ENCODE data around the gene FOCAD.
A peak's percentile ranks its signal among the peaks of the same experiment; 100 is the strongest.

The FOCAD gene

DNA sequence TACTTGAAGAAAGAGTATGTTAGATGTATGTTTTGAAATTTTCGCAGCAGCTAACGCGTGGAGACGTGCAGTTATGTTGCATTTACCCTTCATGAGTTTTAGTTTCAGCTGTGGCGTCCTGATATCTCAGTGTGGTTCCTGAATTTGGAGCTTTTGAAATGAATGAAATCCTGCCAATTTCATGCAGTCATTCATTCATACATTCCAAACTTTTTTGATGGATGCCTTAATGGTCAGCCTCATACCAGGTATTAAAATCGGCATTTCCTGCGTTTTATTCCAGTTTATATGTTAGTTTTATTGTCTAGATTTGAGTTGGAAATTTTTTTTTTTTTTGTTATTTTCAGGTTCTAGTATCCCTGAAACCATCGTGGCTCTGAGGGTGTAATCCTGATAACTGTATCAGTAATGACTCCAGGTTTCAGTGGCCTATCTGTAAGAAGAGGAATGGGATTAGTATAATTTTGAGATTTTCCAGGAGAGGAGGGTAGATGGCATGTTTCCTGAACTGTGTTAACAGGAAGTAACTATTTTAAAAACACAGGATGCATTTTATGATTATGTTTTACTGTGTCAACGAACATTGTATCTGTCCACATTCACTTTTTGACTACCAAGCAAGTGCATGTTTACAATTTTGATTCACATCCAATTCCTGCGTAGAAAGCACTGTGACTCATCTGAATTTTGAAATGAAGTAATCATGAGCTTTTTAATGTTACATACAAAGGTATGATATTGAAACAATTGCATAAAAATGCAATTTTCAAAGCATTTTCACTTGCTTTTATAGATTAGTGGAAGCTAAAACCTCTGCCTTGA, 1.0 kb downstream of the FOCAD start:
- peak; percentile 82 for DNase-seq

DNA sequence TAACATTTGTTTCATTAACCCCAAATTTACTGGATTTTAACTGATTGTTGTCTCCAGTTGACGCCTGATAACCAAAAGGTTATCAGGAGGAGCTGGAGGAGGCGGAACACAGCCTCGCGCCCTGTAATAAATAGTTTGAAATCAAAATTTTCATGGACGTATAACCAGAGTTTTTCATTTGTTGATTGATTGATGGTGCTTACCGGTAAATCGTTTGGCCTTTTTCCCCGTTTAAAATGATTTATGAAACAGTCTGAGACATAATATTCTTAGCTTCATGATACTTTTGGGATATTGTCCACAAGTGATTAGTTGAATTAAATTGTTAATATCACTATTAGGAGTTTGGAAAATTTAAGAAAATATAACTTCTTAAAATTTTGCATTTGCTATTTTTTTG, 1.7 kb downstream of the FOCAD start:
- no peak for DNase-seq

DNA sequence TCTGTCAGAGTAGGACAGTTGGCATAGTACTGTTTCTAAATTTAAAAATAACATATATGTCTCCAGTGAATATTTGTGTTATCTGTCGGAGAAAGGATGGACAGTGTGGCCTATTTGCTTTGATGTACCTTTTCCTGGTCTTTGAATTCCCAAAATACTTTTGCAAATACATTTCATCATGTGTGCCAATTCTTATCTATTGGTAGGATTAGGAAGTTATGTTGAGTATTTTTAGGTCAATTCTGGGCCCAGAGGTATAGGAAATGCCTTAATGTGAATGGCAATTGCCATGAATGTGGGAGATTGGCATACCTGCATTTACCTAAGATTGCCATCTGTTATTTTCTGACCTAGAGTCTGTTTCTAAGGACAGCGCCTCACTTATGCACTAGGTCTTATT, 5.8 kb downstream of the FOCAD start:
- DNase-seq = no peak

DNA sequence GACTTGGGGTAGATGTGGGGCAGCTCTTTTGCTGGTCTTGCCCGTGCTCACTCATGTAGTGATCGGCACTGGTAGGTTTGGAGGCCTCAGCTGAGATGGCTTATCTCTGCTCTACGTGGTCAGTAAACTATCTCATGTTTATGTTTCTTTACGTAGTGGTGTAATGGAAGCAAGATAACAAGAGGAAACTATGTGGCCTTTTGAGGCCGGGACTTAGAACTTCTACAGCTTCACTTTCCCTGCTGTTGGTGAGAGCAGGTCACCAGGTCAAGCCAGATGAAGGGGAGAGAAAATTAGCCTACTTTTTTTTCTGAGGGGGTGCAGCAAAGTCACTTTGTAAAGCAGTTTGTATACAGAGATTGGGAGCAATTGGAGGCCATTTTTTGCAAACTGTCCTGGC, 8.5 kb downstream of the FOCAD start:
- DNase-seq = no peak

DNA sequence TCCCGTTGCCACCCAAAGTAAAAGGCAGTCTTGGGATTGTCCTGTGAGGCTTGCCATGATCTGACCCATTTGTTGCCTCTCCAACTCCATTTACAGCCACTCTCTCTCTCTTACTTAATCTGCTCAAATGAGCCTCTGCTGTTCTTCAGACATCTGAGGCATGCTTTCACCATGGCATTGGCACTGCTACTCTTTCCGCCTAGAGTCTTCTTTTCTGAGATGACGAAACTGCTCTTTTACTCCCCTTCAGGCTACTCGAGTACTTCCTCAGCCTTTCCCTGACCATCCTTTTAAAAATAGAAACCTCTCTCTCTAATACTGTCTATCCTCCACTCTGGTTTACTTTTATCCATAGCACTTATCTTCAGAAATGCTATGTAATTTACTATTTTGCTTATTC, 9.0 kb downstream of the FOCAD start:
- no peak for DNase-seq

DNA sequence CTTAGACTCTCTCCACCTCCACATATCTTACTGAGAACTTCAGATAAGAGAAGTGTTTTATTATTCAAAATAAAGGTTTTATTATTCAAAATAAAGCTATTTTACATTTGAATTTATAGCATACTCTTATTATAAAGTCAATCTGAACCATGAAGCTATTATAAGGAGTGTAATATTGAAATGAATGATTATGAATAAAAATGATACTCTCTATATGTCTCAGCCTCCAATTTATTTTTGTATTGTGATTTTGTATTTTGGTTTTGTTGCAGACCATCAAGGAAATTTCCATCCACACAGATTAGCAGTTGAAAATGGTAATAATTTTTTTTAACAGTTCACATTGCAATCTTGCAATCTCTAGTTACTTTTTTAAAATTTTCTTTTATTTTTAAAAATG, 10.2 kb downstream of the FOCAD start:
- DNase-seq = no peak

DNA sequence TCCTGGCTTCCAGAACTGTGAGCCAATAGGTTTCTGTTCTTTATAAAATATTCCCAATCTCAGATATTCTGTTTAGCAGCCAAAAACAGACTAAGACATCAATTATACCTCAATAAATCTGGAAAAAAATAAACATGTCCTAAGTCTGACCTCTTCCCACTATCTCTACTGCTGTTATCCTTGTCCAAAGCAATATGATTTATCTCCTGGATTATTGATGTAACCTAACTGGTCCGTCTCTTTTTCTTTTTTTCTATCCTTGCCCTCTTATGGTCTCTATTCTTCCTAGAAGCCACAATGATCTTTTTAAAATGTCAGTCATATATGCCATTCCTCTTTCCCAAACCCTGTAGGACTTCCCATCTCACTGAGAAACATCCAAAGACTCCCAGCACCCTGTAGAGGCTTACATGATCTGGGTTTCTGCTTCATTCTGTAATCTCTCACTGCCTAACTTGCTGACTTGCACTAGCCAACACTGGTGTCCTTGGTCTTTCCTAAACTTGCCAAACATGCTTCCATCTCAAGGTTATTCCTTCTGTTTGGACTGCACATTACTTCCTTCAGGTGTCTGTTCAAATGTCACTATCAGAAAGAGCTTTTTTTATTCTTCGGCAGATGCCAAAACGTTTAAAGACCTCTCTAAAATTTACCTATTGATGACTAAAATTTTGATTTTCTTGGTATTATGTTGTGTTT, 13.1 kb downstream of the FOCAD start:
- no peak for DNase-seq

DNA sequence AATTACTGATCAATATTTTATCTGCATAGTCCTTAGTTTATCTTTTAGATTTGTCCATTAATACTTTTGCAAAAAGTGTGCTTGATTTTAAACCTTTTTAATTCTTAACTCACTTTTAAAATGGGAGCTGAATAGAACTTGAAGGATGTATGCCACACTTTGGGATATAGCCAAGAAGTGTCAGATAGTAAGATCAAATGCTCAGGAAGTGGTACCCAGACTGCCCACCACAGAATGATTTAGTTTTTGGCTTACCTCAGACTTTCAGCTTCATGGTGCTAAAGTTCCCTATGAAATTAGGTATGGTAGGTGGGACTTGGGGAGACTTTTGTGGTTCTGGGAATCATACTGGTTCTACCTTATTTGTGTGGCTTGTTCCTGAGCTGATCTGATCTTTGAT, 14.7 kb downstream of the FOCAD start:
- no peak for DNase-seq

DNA sequence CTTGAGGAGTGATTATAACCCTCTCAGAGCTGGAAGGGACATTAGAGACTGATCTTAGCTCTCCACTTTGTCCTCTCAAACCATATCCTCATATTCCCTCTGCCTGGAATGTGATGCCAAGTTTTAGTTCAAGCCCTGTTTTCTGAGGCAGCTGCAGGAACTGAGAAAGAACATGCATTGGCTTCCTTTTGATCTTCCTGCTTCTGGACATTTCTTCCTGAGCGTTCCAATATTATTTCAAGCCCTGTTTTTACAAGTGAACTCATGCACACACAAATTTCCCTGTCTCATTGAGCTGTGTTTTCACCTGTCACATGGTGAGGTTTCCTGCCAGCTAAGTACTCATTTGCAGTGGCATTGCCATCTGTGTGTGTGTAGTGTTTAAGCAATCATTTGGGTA, 17.0 kb downstream of the FOCAD start:
- no peak for DNase-seq

DNA sequence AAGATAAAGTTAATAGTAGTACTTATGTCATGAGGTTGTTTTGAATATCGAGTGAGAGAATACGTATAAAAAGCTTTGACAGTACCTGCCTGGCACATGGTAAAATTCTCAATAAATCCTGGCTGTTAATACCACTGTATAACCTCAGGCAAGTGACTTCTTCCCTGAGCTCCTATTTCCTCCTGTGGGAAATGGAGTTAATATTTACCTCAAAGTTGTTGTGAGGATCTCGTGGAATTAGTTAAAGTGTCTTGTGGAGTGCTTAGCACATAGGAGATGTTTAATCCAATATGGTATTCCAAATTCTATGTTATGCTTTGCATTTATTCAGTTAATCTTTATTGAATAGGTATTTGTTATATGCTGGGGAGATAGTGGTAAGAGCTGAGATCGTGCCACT, 18.5 kb downstream of the FOCAD start:
- no peak for DNase-seq

DNA sequence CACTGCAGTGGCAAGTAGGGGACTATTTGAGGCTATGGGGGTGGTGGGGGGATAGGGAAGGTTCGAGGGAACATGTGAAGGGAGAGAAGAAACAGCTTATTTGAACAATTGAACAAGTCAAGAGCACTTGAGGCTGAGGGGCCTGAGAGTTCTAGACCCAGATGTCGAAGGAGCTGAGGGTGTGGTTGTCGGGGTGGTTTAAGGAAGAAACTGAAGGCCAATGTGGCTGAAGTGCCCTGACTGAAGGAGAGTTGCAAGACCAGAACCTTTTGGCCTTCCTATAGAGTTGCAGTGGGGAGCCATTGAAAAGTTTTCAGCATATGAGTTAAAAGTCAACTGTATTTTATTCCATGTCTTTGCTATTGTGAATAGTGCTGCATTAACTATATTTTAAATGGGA, 19.1 kb downstream of the FOCAD start:
- no peak for DNase-seq

DNA sequence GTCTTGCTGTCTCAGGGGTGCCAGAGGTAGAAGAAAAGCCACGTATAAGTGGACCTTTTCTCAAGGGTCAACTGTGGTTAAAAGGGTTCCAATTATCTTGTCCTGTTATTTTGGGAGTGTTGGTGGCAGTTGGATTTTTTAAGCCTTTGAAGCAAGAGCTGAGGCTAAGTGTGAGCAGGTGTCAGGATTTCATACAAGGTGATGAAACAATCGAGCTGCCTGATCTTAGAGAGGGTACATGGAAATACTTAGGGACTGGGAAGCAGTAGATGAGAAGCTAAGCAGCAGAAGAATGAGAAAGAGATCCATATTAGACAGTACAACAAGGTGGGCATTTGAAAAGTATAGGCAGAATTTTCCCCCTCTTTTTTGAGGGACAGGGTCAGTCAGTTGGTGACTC, 23.6 kb downstream of the FOCAD start:
- DNase-seq = no peak

DNA sequence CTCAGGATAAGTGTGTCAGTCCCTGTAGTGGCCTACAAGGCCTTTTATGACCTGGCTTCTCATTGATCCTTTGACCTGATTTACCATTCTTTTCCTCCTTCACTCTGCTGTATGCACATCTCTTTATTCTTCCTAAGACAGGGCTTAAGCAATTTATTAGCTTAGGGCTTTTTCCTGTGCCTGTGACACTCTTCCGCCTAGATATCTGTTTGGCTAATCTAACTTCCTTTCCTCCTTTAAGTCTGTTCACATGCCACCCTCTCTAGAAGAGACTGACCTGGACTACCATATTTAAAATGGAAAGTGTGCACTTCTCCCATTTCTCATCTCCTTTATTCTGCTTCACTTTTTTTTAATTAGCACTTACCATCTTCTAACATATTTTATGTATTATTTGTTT, 29.1 kb downstream of the FOCAD start:
- DNase-seq = no peak

DNA sequence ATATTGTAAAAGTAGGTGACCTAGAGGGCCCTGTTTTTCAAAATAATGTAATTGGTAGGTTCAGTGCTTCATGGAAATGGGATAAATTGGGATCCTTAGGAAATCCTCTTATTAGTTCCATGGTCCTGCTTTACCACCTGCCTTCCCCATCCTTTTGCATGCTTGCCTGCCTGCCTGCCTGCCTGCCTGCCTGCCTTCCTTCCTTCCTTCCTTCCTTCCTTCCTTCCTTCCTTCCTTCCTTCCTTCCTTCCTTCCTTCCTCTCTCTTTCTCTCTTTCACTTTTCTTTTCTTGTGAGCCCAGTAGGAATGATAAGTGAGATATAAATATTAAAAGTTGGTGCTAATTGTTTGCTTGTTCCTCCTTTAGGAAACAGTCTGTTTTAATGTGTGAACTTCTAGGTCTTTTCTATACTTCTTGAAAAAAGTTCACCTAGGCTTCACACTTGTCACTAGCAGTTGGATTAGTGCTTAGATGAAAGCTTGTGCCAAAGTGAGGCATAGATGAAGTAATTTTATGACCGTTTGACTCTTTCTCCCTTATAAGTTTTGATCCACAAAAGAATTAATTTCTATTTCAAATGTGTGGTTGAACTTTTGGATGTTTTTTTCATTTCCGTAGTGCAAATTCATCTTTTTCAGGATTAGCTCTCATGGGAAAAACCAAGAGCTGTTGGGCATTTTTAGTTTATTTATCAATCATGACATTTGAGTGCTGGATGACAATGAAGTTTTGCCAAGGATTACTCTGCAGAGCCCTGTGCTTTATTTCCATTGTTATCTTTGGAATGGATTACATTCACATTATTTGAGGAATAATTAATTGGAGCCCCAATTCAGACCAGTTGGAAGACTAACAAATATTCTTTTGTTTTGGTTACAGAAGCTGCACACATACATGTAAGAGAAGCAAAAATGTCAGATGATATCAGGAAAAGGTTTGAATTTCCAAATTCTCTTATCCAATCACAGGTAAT, 30.7 kb downstream of the FOCAD start:
- no peak for DNase-seq

DNA sequence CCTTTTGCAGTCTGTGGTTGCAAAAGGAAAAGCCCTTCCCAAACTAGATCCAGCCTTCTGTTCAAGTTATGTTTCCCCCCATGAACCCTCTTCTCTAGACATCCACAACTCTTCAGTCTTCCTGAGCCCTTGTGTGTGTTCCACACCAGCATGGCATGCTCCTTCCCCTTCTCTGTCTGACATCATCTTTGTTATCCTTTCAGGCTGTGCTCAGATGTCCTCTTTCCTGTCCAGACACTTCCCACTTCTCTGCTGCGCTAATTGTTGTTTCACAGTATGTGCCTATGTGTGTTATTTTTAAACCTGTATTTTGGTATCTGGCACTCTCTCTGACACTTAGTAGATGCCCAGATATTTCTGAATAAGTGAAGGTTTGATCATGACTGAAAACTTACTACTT, 38.2 kb downstream of the FOCAD start:
- DNase-seq = no peak

DNA sequence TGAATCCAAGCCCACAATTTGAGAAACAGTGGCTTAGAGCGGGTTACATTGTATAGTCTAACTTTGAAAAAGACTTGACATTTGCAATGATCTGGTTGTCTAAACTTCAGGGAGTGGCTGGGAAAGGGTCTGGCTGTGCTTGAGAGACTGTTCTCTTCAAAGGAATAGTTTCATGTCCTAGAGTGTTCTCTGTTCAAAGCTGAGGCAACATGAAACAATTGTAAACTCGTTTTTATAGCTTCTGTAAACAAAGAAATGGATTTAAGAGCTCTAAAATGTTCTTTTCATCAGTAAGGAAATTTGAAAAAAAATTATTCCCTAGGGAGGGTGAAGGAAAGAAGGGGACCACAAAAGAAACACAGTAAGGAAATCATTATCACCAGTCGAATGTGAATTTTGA, 41.6 kb downstream of the FOCAD start:
- no peak for DNase-seq

DNA sequence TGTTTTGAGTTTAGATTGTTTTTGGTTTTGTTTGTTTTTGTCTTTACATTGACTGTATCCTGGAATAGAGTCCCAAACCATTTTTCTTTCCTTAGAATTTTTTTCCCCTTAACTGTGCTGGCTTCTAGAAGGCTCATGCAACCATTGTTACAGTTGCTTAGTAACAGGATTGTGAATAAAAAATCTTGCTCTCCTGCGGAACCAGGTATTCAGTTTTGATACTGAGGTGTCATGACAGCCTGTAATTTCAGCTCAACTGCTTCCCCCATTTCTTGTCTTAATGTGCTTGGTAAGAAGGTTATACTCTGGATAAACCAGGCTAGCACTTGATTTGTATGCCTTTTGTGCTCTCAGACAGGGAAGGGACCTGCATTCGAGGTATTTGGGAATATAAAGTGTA, 42.1 kb downstream of the FOCAD start:
- no peak for DNase-seq

DNA sequence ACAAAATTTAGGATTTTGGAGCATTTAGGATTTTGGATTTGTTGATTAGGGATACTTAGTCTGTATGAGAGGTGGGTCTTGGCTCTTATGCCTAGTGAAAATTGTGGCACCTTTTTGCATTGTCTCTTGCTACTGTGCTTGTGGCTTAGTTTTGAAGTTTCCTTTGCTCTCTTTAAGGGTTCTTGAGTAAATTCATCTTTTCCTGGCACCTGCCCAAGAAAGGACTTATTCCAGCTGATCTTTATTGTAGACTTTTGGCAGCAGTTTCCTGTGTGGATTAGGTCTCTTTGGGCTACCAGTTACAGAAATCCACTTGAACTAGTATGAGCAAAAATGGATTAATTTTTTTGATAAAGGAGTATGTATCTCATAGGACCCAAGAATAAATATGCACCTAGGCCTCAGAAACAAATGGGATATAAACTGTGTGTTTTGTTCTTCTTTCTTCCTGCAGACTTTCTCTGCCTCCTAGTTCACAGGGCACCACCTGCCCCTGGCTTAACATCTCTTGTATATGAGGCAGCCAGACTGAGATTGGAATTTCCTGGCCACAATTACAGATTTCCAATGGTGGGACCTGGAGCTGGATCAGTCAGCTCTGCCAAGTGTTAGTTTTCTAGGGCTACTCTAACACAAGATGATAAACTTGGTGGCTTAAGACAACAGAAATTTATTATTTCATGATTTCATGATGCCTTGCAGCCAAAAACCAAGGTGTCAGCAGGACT, 44.6 kb downstream of the FOCAD start:
- peak; percentile 5 for DNase-seq

DNA sequence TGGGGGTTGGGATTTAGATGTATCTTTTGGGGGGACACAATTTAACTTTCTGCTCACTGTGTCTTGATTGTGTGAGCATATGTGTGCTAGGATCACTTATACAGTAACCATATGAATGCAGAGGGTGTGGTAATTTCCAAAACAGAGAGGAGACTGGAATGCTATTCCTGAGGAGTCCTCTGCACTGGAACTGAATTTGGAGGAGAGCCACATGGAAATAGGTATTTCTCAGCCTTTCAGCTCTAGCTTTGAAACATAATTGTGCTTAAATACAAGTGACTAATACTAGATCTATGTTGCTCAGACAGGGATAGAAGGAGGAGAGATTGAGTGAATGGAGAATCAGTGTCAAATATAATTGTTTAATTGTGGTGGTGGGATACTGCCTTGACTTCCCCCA, 45.5 kb downstream of the FOCAD start:
- DNase-seq = peak; percentile 14

DNA sequence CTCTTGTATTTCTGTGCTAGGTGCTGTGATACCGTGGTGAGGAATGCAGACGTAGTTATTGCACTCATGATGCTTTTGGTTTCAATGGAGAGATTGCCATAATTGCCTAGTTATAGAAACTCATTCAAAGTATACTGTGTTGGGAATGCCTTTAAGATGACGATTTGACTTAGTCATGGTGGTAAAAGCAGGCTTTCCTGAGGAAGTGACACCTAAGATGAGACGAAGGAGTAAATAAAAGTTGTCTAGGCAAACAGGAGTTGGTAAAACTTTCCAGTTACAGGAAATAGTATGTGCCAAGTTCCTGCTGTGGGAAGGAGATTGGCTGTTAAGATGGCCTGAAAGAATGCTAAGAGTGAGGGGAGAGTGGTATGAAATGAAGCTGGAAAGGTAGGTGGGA, 48.1 kb downstream of the FOCAD start:
- DNase-seq = peak; percentile 88

DNA sequence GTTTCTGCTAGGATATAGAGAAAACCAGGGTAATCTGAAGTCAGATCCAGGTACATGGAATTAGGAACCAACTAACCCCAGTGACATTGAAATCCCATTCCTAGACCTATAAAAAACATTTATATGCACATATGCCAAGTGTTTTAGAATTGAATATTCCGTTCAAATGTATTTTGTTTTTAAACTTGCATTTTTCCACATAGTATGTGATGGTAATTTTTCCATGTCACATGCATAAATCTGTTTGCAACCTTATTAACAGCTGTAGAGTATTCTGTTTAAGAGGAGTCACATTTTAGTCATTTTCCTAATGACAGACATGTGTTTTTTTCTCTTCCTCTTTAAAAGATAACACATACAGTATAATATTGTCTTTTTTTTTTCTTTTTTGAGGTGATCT, 50.2 kb downstream of the FOCAD start:
- DNase-seq = no peak

DNA sequence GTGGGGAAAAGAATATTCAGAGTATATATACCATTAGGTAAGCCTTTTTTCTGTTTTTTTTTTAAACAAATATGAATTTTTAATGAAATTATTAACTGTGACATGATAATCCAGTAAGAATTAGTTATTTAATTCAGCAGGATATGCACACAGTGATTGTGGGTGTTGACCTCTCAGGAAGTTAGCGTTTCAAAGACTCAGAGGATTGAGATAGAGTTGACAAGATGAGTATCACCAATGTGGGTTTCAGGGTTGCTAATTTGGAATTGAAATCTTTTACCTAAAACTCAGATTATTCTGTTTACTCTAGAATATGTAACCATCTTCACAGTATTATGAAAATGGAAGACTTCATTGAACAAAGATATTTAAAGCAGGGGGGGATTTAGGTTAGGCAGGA, 56.2 kb downstream of the FOCAD start:
- DNase-seq = no peak
